GM19328 (cell line): ENCODE measurements around the gene THAP4.

Source experiments
- ATAC-seq: cut with Tn5 transposase; IDR thresholded peaks from one replicate; pipeline ENCODE4 v1.9.1; 2021; ENCODE audit warnings: mild to moderate bottlenecking, moderate library complexity; ENCODE audit not compliant: unreplicated experiment

THAP4 gene

GRCh38 chr2:241639385-241639784 is 2.4 kb upstream of the THAP4 start:
- no peak for ATAC-seq

- ATAC-seq: no peak
Observed at GRCh38 chr2:241638940-241639339, 2.0 kb upstream of the THAP4 start.

- peak; percentile 10 for ATAC-seq
Observed at GRCh38 chr2:241637795-241638660, 1.1 kb upstream of the THAP4 start.

- ATAC-seq: peak; percentile 35
Observed at GRCh38 chr2:241636182-241637017, 558 bp downstream of the THAP4 start.

- no peak for ATAC-seq
Observed at GRCh38 chr2:241635756-241636155, 1.2 kb downstream of the THAP4 start.

GRCh38 chr2:241633561-241633960 is 3.4 kb downstream of the THAP4 start:
- ATAC-seq: no peak

- no peak for ATAC-seq
Observed at GRCh38 chr2:241632478-241633325, 4.3 kb downstream of the THAP4 start.

- ATAC-seq: no peak
Observed at GRCh38 chr2:241629762-241630435, 7.1 kb downstream of the THAP4 start.

- ATAC-seq: no peak
Observed at GRCh38 chr2:241627675-241628074, 9.3 kb downstream of the THAP4 start.

- no peak for ATAC-seq
Observed at GRCh38 chr2:241620419-241620769, 16.6 kb downstream of the THAP4 start.

GRCh38 chr2:241619597-241620418 is 17.1 kb downstream of the THAP4 start:
- ATAC-seq: no peak

GRCh38 chr2:241618829-241619228 is 18.1 kb downstream of the THAP4 start:
- ATAC-seq: no peak

GRCh38 chr2:241618296-241618805 is 18.6 kb downstream of the THAP4 start:
- no peak for ATAC-seq

- no peak for ATAC-seq
Observed at GRCh38 chr2:241617431-241618154, 19.4 kb downstream of the THAP4 start.

GRCh38 chr2:241616168-241617125 is 20.5 kb downstream of the THAP4 start:
- ATAC-seq: no peak

GRCh38 chr2:241615522-241616052 is 21.4 kb downstream of the THAP4 start:
- no peak for ATAC-seq

- no peak for ATAC-seq
Observed at GRCh38 chr2:241615041-241615440, 21.9 kb downstream of the THAP4 start.
